GM20000 (cell line): ENCODE measurements around the gene ZC3H4.

Source experiments
- DNase-seq: peaks from one replicate; pipeline ENCODE4 v3.0.0; 2012; ENCODE audit warnings: low spot score
- TF ChIP-seq, protein P1 (sequence below): IDR thresholded peaks from 2 replicates; pipeline ENCODE4 v1.5.1; 2012; ENCODE audit warnings: mild to moderate bottlenecking, control low read depth; ENCODE audit errors: extremely low read depth, missing control alignments

Gene ZC3H4

DNA sequence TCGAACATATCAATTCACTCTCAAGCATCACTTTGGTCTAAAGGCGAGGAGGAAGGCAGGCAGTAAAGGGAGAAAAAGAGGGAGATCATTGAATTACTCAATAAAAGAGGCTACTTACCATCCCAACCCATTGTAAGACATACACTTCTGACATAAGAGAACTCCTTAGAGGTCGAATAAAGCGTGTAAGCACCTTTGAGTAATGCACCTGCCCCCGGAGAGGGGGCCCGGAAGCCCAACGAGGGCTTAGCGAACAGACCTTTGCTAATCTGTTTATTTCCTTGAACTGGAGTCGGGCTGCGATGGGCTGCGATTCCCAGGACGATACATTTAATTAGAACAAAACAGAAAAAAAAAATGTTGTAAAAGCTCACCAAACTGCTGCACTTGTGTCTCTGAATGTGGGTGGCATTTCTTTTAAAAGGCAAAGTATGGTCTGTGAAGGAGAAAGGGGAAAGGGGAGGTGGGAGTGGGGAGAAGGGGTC, 3.0 kb downstream of the ZC3H4 start:
- DNase-seq, result no peak
- TF ChIP-seq, protein P1, sequence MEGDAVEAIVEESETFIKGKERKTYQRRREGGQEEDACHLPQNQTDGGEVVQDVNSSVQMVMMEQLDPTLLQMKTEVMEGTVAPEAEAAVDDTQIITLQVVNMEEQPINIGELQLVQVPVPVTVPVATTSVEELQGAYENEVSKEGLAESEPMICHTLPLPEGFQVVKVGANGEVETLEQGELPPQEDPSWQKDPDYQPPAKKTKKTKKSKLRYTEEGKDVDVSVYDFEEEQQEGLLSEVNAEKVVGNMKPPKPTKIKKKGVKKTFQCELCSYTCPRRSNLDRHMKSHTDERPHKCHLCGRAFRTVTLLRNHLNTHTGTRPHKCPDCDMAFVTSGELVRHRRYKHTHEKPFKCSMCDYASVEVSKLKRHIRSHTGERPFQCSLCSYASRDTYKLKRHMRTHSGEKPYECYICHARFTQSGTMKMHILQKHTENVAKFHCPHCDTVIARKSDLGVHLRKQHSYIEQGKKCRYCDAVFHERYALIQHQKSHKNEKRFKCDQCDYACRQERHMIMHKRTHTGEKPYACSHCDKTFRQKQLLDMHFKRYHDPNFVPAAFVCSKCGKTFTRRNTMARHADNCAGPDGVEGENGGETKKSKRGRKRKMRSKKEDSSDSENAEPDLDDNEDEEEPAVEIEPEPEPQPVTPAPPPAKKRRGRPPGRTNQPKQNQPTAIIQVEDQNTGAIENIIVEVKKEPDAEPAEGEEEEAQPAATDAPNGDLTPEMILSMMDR, result no peak

DNA sequence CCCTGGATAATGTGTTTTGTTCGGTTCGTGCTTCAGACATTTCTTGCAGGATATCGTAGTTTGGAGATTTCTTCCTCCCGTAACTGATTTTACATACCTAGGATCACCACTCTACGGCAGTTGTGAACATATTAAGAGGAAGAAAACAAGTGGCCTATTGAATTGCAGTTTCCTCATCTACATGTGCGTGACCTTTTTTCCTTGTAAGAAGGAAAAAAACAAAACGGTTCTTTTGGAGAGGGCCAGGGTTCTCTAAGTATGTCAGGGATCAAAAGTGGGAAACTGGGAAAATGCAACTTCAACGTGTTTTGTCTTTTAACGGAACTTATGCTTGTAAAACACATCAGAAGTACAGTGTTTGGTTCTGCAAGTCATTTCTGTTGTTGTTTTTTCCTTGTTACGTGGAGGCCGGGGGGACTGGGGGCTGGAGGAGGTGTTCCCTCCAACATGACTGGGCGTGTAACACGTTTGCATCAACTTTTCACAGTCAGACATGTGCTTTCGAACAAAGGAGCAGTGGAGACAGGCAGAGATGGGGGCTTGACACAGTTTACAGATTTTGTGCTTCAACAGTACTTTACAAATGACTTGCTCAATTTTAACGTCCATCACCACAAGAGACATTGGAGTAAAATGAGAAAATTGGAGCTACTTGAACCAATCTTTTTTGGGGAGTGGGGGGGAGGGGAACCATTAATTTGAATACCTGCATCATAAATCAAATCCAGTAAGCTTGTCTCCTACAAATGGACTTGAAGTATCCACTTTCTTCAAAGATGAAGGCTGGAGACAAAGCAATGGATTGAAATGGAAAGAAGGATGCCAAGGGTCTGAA, 3.8 kb downstream of the ZC3H4 start:
- no peak for DNase-seq
- TF ChIP-seq, protein P1, result no peak

DNA sequence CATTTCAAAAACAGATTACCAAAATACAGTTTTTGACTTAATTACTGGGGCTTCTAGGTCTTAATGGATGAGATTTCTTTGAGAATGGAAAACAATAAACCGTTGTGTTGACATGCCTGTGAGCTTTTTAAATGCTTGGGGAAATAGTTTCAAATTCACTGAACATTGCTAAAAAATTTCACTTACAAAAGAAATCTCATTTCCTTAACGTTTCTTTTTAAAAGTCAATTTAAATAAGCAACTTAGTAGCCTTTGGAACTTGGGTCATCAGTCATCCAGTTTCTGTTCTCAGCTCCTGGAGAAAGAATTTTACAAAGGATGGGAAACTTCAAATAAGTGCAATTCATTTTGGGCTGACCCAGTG, 4.4 kb downstream of the ZC3H4 start:
- DNase-seq, result no peak
- TF ChIP-seq, protein P1, result no peak

DNA sequence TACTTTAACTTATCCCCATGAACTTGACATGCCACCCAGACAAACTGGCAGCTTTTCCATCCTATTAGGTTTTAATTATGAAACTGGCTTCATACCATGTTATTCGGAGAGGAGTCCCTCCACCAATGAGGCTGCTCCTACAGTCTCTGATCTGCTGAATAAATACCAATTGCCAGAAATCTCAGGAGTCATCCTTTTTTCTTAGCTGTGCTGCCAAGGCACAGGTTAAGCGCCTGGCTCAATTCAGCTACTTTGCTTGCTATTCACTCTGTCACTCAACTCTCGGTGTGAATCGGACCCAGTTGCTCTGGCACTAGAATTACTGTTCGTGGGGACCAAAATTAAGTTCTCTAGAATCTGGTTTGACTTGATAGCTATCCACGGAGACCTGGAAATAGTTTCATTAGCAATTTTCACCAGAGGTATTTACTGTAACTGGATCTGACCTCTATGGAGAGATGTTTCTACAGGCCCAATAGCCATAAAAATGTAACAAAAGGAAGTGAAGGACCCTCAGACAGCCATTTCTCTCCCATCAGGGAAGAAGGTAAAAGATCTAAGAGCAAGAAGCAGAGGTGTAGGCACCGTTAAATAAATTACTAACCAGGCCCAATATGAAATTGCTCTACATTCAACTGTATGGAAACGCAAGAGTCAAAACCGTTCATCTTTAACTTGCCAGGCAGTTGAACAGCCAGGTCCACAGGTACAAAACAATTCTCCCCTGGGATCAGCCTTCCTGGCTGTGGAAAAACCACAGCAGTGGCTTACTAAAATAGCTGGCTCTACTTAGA, 5.4 kb downstream of the ZC3H4 start:
- TF ChIP-seq, protein P1, result no peak
- no peak for DNase-seq

DNA sequence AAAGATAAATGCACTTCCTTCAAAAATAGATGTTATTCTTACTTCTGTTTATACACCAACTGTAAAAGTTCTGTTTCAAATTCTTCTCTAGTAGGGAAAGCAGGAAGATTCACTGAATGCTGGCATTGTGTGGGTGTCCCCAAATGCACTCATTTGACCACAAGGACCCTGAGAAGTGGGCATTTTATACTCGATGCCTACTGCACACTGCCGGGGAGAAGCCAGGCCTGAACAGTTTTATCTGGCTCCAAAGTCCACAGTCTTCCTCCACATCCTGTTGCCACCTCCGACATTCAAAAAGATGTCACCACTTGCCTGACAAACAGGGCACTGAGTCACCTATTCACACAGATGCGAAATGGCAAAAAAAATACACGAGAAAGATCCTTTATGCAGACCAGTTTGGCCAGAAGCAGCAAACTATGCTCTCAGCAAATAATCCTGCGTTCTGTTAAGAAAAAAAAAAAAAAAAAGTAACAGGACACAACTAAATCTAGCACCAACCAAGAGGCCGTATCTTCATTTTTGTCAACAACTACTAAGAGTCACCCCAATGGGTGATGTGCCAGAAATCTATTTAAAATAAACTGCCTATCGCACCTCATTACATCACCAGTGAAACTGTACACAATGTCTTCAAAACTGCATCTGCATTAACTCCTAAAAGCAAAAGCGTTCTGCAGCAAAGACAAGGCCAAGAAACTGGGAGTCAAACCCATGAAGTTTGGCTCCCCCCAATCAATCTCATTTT, 6.2 kb downstream of the ZC3H4 start:
- no peak for DNase-seq
- TF ChIP-seq, protein P1, result no peak

DNA sequence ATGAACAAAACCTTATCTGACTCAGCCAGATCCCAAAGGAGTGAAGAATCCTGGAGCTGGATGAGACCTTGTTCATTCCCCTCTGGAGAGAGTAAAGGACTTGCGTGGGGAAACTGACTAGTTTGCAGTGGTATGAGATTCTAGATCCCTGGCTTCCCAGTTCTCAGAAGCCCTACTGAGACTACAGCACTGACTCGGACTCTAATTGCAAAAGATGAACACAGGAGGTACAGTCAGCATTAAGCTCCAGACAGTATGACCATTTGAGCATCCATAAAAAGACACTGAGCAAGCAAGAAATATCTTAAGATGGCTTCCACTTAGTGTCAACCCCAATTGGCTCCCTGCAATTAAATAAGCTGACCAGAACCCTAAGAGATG, 6.8 kb downstream of the ZC3H4 start:
- DNase-seq, result no peak
- TF ChIP-seq, protein P1, result no peak

DNA sequence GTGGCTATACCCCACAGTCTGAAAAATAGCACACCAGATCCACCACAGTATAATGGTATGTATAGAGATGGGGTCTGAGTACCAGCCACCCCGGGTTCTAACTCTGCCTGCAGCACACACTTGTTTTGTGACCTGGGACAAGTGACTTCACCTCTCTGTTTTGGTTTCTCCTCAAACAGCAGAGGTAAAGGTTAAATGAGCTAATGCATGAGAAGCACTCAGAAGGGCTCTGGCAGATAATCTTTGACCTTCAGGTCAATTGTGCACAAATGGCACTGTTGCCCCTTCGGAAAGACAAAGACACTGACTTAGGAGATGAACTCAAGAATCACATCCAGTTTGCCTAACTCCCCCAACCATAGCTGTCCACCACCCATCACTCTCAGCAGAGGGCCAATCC, 7.7 kb downstream of the ZC3H4 start:
- DNase-seq, result no peak
- TF ChIP-seq, protein P1, result no peak
